Stimulated activated CD8-positive, alpha-beta memory T cell treated with anti-CD3 and anti-CD28 coated beads, Interleukin-4, amount 100 ng/mL, for 24 hours (primary cell): ENCODE data around the gene EFNA4.

Experiments used
- DNase-seq: peaks from one replicate; pipeline ENCODE4 v3.0.0-alpha.2; 2020; ENCODE audit warnings: low read depth

EFNA4 gene

DNA sequence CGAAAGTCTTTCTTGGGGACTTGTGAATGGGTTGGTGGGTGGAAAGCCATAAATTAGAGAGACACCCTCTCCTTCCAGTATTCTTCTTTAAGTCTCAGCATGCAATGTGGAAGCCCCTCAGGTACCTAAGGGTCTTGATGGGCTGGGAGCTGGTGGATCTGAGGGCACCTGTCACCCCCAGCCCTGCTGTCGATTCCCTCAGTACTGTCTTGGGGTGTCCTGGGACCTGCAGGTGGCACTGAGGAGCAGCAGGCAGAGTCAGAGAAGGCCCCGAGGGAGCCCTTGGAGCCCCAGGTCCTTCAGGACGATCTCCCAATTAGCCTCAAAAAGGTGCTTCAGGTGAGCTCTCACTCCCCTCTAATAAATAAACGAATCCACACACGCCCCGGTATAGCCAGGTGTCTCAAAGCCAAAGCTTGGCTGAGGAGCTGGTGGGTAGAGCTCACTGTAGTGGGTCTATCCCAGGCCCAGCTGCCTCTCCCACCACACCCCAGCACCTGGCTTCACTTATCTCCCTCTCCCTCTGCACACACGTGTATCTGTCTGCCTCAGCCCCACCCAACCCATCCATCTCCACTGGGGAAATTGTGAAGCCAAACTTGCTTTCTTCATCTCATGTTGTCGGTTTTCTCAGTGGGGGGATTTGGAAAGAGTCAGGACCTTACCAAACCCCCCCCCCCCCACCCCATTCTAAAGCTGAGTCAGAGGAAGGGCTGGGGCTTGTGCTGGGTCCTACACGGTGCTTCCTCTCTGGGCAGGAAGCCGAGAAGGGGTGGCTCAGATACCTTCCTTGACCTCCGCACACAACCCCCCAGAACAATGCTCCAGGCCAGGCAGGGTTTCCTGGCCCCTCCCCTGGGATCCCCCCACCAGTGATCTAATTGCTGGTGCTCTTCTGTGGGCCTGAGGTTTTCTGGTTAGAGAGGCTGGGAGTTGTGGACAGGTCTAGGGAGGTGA, 10.8 kb upstream of the EFNA4 start:
- no peak for DNase-seq

DNA sequence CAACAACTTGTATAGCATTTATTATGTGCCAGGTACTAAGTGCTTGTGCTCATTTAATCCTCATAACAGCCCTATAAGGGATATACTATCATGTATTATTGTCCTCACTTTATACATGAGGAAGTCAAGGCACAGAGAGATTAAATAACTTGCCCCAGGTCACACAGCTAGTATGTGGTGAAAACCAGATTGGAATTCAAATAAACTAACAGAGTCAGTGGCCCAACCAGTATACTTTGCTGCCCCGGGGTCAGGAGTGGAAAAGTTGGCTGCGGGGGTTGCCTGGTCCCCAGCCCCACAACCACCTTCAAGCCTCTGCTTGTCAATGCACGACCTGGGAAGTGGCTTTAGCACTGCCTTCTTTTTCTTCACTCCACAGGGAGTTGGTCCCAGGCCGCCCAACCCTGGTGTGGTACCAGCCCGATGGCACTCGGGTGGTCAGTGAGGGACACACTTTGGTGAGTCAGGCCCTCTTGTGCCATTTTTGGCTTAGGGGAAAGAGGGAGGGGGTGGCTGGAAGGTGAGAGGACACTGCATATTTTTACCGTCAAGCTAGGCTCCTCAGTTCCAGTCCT, 9.9 kb upstream of the EFNA4 start:
- no peak for DNase-seq

DNA sequence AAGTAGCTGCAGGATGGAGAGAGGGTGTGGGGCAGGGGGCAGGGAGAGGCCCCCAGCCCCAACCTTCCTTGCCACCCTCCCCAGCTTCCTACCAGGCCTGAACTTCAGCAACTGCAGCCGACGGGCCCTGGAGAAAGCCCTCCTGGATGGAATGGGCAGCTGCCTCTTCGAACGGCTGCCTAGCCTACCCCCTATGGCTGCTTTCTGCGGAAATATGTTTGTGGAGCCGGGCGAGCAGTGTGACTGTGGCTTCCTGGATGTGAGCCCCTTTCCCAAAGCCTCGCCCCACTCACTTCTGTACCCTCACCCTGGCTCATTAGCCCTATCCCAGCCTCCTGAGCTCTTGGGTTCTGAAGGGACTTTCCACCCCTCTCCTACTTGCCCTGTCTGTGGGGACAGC, 6.4 kb upstream of the EFNA4 start:
- no peak for DNase-seq

DNA sequence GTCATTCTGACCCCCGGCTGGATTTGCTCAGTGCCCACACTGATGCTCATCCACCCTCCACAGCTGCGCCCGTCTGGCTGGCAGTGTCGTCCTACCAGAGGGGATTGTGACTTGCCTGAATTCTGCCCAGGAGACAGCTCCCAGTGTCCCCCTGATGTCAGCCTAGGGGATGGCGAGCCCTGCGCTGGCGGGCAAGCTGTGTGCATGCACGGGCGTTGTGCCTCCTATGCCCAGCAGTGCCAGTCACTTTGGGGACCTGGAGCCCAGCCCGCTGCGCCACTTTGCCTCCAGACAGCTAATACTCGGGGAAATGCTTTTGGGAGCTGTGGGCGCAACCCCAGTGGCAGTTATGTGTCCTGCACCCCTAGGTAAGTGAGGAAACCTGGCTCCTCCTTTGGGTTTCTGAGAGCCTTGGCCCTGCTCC, 5.7 kb upstream of the EFNA4 start:
- DNase-seq = no peak

DNA sequence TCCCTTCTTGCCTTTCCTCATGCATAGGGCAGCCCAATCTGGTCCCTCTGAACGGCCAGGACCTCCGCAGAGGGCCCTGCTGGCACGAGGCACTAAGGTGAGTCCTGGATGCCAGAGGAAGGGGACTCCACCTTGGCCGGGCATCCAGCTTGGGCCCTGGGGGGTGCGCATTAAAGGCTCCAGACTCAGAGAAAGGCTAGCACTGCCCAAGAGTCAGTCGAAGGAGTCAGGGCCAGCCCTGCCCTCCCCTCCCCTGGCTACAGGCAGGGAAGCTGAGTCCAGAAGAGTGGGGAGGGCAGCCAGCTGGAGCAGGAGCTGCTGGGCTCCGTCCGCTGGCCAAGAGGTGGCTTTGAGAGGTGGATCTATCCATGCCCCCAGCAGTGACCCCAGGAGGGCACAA, 2.8 kb upstream of the EFNA4 start:
- no peak for DNase-seq

DNA sequence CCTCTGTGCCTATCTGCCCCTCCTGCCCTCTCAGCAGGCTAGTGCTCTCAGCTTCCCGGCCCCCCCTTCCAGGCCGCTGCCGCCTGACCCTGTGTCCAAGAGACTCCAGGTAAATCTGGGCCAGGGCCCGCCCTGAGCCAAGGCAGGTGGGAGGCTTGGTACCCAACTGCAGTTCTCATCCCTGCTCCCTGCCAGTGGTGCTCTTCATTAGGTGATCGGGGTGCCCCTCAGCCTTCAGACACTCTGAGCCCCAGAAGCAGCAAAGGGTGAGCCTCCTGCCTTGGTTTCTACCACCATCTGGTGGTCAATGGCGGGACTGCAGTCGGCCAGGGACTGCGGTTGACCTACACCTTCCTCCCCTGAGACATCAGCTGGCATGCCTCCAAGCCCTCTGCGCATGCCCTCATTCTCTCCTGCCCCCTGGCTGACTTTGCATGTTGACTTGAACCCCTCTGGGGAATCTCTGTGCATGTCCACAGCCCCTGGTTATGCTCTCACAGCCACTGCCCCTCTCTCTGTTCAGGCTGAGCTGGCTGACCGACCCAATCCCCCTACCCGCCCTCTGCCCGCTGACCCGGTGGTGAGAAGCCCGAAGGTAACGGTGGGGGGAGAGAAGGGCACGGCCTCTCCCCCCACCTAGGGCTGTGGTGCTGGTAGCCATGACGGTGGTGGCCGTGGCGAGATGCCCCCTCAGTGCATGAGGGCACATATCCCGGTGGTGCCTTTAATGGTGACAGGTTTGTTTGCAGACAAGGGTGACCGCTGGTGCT, 2.0 kb upstream of the EFNA4 start:
- peak; percentile 91 for DNase-seq

DNA sequence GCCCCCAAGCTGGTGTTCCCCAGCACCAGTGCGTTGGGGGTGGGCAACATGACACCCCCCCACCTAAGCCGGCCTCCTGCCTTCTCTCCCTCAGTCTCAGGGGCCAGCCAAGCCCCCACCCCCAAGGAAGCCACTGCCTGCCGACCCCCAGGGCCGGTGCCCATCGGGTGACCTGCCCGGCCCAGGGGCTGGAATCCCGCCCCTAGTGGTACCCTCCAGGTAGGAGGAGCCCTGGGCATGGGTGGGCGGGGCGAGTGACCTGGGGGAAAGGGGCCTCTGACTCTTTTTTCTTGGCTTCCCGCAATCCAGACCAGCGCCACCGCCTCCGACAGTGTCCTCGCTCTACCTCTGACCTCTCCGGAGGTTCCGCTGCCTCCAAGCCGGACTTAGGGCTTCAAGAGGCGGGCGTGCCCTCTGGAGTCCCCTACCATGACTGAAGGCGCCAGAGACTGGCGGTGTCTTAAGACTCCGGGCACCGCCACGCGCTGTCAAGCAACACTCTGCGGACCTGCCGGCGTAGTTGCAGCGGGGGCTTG, 1.3 kb upstream of the EFNA4 start:
- DNase-seq = no peak

DNA sequence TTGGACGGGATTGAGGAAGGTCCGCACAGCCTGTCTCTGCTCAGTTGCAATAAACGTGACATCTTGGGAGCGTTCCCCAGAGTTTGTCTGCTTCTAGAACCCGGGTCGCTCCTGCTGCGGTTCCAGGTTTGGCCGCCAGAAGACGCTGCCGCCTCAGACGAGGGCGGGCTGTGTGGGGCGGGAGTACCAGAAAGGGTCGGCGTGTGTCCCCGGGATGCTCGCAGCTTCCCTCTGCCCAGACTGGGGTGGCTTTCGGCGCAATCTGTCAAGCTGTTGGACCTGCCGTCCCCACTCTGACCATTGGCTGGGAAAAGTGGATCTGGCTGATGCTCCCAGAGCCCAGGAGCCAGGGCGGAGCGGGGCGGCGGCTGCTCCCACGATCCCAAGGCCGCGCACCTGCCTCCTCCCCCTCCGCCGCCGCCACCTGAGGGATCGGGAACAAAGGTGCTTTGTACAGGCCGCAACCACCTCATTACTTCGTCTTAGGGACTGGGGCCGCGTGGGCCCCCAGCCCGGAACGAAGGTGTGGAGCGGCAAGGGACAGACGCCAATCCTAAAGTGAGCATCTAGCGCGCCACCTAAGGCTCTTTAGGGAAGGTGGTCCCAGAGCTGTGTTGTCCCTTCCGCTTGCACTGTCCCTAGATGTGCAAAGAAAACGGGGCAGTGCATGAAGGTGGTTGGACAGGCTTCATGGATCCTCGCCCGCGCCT, 683 bp upstream of the EFNA4 start:
- peak; percentile 62 for DNase-seq

DNA sequence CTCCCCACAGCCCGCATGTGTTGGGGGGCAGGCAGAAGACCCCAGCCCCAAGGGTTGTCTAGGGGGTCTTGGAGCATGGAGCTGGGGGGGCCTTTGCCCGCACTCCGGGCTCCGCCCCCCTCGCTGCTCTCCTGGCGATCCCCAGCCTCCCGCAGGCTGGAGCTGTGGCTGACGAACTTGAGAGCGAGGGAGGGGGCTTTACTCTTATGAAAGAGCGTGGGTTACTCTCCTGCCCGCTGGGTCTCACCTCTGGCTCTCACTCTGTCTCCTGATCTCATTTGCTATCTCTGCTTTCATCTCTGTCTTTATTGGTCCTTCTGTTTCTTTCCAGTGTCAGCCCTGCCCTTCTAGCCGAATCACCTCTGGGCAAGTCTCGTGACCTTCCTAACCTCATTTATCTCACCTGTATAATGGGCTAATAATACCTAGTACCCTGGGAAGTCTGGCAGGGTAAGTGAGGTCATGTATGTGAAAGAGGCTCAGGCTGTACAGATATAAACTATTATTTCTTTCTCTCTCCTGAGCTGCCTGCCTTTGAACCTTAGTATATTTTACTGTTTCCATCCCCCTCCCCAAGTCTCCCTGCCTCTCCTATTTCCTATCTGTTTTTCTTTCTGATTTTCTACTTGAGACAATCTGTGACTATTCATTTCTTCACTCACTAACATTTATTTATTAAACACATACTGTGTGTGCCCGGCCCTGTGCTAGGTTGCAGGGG, 731 bp downstream of the EFNA4 start:
- no peak for DNase-seq

DNA sequence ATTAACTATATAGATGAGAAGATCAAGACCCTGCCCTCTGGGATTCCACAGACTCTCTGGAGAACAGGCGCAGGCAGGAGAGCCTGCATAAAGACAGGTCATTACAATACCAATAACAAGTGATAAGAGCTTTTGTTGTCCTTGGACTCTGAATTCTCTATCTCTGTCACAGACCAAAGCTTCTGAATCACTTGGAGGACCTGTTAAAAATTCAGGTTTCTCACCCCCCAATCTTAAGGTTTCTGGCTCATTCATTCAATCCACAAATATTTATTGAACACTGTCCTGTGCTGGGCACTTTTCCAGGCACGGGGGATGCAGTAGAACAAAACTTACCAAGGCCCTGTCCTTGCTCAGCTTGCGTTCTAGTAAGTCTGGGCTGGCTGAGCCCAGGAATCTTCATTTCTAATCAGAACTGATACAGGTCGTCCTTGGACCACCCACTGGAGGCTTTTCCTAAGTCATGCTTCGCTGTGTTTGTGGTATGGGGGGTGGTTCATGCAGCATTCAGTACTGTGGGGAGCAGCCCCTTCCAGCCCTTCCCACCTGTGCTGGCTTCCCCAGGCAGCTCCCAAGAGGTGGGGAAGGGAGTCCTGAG, 1.4 kb downstream of the EFNA4 start:
- DNase-seq = no peak

DNA sequence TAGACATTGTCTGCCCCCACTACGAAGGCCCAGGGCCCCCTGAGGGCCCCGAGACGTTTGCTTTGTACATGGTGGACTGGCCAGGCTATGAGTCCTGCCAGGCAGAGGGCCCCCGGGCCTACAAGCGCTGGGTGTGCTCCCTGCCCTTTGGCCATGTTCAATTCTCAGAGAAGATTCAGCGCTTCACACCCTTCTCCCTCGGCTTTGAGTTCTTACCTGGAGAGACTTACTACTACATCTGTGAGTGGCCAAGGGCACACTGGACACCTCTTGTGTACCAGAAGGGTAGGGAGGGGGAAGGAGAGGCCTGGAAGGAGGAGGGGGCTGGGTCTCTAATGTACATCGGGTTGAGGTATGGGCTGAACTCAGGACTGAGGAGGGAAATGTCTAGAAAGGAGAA, 3.2 kb downstream of the EFNA4 start:
- no peak for DNase-seq

DNA sequence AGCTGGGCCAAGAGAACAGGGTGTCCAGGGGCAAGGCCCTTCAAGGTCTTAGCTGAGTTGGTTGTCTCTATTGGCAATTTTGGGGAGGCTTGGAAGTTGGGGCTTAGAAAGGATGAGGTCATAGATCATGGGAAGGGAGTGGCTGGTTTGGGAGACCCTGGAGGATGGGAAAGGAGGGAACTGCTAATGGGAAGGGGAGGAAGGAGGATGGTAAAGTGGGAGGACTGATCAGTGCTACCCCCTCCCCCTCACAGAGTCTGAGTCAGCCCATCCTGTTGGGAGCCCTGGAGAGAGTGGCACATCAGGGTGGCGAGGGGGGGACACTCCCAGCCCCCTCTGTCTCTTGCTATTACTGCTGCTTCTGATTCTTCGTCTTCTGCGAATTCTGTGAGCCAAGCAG, 5.1 kb downstream of the EFNA4 start:
- no peak for DNase-seq

DNA sequence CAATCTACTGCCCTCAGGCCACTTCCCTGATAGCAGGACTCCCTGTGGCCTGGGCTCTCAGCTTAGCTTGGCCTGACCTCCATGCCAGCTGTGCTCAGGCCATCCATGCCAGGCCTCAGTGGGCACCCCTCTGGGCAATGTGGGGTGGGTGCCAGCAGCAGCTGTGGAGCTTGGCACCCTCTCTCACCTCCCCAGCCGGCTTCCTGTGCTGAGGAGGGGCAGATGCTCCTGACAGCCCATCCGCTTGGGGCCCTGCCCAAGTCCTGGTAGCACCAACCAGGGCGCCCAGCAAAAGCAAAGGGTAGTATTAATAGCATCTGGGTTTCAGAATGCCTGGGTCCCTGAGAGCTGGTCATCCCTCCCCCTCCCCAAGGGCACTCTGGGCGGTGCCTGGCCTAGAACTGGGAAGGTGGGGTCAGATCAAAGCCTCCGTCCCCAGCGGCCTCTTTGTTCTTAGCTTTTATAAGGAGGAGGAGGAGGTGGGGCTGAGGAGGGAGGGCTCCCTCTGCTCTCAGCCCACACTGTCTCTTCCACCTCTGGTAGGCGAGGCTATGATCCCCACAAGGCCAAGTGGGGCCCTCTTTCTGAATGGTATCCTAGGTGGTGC, 6.1 kb downstream of the EFNA4 start:
- DNase-seq = no peak

DNA sequence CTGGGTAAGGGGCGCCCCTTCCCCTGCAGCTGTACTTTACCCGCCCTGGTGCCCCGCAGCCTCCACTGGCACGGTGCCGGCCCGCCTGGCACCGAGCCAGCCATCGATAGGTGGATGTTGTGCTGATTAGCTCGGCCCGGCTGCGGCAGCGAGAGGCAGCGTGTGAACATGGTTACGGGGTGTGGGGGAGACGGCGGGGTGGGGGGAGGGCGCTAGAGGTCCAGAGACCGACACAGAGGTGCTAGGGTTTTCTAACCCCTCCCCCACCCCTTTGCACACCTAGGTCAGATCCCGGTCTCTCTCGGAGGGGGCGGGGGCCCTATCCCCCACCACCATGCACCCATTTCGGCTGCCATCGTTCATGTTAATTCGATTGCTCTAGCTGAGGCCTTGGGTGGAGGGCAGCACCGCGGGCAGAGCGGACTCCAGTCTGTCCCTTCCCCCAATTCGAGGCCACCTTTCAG, 6.7 kb downstream of the EFNA4 start:
- DNase-seq = no peak

DNA sequence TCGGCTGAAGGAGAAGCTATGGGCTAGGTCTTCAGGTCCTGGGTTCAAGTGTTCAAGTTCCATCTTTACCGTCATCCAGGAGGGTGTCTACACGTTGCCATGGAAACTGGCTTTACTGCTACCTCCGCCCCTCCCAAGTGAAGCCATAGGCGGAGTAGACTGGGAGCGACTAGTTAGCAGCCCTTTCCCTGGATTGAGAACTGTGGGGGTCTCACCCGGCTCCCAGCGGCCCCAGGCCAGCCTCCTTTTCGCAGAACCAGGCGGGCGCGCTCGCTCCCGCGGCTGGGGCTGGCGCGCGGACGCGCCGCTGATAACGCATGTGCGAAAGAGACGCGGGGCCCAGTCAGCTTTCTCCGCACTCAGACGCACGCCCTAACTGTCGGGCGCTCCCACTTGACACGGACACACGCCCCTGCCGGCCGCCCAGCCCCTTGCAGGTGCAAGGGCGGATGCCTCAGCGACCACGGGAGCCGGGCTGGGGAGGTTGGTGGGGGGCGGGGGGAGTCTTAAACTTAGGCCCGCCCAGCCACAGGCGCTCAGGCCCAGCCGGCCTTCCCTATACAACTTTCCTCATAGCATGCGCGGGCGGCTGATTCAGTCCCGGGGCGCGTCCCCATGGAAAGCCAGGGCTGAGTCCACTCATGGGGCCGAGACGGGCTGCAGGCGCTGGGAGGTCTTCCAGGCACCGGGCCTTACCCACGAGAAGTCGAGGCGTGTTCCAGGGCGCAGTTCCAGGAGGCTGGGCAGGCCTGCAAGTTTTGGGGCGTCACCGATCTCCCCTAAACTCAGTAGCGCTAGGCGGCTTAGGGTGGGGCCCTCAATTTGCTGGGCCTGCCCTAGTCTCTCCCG, 7.4 kb downstream of the EFNA4 start:
- peak; percentile 67 for DNase-seq

DNA sequence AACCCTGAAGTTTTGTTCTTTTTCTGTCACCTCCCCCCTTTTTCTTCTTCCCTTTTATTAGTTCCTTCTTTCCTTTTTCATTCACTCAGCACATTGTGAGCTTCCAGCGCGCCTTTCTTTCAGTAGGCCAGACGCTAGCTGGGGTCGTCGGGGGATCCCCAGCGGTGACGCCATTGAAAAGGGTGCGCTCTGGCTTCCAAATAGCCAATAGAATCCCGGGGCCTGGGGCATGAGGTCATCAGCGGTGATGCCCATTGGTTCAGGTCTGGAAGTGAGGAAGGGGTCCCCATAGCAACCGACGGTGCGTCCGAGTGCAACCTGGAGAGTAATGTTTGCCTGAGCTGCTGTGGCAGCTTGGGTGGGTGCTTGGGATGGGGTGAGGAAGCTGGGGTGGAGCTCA, 8.2 kb downstream of the EFNA4 start:
- no peak for DNase-seq

DNA sequence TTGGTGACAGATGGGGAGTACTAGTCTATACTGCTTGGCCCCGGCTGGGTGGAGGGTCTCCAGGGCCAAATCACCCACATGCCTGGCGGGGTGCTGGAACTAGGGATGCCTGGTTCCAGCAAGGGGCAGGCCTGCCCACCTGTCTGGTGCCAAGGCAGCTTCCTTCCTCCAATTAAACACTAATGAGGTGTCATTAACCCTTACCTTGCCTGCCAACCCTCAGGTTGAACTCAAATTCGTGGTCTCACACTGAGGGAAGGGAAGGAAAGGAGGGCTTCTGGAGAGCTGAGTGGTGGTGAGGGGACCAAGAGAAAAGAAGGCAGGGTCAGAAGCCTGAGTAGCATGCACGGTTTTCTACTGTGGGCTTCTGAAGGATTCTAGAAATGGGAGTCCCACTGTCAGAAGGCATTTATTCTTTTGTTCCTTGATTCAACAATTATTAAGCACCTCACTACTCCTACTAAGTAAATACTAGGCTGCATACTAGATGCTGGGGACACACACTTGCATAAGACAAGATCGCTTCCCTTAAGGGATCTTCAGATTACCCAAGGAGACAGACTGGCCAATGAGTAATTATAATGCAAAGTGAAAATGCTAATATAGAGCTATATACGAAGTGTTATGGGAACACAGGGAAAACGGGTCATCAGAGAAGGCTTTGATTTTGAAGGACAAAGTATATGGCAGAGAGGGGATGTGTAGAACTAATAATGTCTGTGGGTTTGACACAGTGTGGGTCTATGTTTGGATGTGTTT, 9.2 kb downstream of the EFNA4 start:
- DNase-seq = no peak

DNA sequence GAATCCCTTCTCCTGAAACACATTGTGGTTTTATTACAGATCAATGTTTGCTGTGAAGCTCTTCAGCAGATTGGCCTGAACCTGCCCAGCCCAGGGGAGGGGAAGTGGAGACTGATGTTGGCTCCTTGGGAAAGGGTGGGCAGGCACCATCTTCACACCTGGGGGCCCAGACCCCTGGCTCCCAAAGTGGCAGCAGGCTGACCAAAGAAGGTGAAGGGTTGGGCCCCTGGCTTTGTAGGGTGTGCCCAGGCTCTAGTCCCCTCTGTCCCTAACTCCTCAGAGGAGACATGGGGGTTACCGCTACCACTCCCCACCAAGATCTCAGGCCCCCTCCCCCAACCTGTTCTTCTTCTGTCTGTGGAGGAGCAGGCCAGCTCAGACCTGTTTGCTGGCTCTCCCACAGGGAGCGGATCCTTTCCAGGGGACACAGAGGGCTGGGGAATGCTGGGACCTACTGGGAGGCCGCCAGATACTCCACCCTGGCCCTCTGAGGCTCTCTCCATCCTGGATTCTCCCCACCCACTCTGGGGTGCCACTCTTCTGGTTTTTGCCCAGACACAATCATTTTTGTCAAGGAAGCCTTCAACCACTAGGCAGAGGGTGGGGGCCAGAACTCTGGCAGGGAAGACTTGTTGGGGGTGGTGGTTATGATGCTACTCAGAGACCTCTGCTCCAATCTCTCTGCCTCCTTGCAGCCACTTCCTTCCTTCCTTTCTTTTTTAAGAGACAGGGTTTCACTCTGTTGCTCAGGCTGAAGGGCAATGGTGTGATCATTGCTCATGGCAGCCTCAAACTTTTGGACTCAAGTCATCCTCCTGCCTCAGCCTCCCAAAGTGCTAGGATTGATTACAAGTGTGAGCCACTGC, 10.1 kb downstream of the EFNA4 start:
- no peak for DNase-seq
